ENCODE measurements around the gene SHISA8.

Gene SHISA8

DNA sequence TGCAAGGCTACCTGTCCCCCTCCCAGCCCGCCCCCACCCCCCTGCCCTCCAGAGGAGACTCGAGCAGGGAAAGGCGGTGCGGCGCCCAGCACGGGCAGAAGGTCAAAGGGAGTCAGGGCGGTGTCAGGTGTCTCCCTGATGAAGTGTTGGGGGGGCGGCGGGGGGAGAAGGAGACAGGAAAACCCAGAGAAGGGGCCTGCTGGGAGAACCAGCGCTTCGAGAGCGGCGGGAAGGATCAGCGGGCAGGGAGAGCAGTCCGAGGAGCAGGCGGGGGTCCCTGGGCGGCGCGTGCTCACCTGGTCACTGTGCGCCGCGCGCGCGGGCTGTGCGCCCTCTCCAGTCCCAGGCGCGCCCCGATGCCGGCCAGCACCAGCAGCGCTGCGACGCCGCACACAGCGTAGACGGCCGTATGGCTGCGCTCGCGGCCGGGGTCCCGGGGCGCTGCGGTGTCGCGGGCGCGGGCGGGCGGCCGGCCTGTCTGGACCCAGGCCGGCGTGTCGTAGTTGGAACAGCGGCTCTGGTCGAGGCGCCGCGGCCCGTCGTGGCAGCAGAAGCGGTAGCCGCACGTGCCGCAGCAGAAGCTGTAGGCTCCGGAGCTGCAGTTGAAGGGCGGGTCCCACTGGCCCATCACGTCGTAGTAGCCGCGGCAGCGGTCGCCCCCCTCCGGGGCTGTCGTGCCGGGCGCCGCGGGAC lies 886 bp downstream of the SHISA8 start:
- H3K27me3 Mint-ChIP-seq, result peaks cover 46 to 53% of the 10 kb centered on the region in 2 donors
- peaks cover 10 to 15% of the 10 kb centered on the region in 2 donors for H3K4me1 Mint-ChIP-seq (ENCODE audit: low read depth in 2 of 2)
- no peaks in the 10 kb centered on the region for H3K9me3 Mint-ChIP-seq
- H3K27ac Mint-ChIP-seq, result no peak overlapping the region
- no peak overlapping the region for H3K4me3 Mint-ChIP-seq
- no peak for ATAC-seq (replicated peaks)
- peaks cover 25% of the 10 kb centered on the region for H3K36me3 Mint-ChIP-seq (ENCODE audit: insufficient read depth)
- DNase-seq, result no peak

DNA sequence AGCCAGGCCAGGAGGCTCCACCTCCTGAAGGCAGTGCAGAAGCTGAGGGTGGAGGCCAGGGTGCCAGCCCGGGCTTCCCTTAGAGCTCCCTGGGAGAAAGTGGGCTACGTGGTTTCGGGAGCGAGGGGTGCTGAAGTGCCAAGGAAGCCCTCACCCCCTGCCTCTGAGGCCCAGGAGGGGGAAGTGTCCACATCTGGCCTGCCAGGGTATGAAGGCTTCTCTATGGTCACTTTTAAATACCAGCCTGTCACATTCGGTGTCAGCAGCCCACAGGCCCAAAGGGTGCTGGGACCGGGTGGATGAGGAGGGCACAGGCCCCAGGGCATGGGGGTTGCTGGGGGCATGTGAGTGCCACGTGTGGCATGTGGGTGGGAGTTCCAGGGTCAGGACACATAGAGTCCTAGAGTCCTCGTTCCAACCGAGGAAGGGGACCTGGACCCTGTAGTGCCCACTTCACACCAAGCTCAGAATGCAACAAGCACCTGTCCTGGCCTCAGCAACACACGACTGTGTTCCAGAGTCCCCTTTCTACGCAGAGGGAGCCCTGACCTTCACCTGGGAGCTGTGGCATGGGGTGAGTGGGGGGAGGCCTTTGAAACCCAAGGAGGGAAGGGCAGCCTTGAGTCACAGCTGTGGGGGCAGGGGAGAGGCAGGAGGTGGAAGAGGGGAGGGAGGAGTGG lies 1.7 kb downstream of the SHISA8 start:
- Mint-ChIP-seq H3K36me3 (ENCODE audit: insufficient read depth) (peaks cover 24% of the 10 kb centered on the region), H3K27ac (no peak overlapping the region), H3K9me3 (no peaks in the 10 kb centered on the region), H3K27me3 (peaks cover 46 to 53% of the 10 kb centered on the region in 2 donors), H3K4me3 (peak overlapping the region; percentile 44 to 64), H3K4me1 (ENCODE audit: low read depth in 2 of 2) (peaks cover 17 to 22% of the 10 kb centered on the region in 2 donors)
- no peak for ATAC-seq (replicated peaks)
- no peak for DNase-seq

DNA sequence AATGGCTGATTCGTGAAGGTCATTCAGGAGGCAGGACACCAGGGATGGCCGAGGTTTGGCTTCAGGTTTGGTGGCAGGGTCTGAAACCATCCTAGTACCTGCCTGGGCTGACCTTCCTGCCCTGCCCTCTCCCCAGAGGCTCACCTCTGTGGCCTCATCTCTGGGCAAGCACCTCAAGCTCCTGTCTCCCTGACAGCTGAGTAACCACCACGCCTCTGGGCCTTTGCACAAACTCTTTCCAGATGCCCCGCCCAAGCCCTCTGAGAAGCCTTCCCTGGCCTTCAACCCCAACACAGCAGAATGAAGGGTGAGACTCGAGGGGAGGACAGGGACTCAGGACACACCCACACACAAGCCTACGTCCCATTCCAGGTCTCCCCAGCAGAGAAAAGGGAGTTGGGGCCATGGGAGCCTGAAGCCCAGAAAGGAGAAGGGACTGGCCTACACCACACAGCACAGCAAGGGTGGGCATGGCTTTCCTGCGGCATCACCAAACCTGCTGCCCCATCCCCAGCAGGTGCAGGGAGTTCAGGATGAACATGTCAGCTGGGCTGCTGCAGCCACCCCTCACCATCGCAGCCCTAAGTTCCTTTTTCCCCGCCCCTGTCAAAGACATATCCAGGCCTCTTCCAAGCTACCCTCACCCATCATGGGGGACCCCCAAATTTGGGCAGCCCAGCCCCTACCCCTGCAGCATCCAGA lies 2.4 kb downstream of the SHISA8 start:
- peaks cover 46 to 52% of the 10 kb centered on the region in 2 donors for H3K27me3 Mint-ChIP-seq
- H3K27ac Mint-ChIP-seq, result no peak overlapping the region
- DNase-seq (no peak), ATAC-seq (replicated peaks) (no peak)
- peaks cover 17 to 26% of the 10 kb centered on the region in 2 donors for H3K4me1 Mint-ChIP-seq (ENCODE audit: low read depth in 2 of 2)
- peak overlapping the region in 1 of 2 donors; percentile 69 for H3K4me3 Mint-ChIP-seq
- no peaks in the 10 kb centered on the region for H3K9me3 Mint-ChIP-seq
- H3K36me3 Mint-ChIP-seq (ENCODE audit: insufficient read depth), result peaks cover 24% of the 10 kb centered on the region

DNA sequence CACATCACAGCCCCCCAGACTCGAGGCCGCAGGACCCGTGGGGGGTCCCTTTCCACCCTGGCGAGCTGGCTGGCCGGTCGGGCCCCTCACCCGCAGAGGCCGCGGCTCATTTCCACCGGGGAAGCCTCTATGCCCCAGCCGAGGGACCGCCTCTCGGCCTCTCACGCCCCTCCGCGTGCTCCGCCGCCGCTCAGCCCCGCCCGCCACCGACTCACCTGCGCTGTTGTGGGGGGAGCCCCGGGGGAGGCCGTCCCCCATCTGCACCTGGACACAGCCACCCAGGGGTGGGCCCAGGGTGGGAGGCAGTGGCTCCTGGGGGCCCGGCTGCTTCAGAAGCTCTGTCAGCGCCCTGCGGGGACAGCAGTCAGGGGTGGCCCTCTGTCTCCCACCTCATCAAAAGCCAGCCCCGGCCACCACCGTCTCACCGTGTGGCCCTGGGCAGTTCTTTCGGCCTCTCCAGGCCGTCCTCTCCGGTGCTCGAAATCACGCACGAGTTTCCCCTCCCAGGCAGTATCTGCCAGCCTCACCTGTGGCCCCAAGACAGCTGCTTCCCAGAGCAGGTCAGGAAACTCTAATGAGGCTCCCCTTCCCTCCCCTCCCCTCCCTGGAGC lies 3.8 kb downstream of the SHISA8 start:
- H3K27me3 Mint-ChIP-seq, result peaks cover 34 to 39% of the 10 kb centered on the region in 2 donors
- H3K9me3 Mint-ChIP-seq, result no peaks in the 10 kb centered on the region
- peak; percentile 23 for ATAC-seq (replicated peaks)
- no peak for DNase-seq
- no peak overlapping the region for H3K27ac Mint-ChIP-seq
- peaks cover 17 to 29% of the 10 kb centered on the region in 2 donors for H3K4me1 Mint-ChIP-seq (ENCODE audit: low read depth in 2 of 2)
- H3K4me3 Mint-ChIP-seq, result peak overlapping the region; percentile 63 to 69
- H3K36me3 Mint-ChIP-seq (ENCODE audit: insufficient read depth), result peaks cover 20% of the 10 kb centered on the region

DNA sequence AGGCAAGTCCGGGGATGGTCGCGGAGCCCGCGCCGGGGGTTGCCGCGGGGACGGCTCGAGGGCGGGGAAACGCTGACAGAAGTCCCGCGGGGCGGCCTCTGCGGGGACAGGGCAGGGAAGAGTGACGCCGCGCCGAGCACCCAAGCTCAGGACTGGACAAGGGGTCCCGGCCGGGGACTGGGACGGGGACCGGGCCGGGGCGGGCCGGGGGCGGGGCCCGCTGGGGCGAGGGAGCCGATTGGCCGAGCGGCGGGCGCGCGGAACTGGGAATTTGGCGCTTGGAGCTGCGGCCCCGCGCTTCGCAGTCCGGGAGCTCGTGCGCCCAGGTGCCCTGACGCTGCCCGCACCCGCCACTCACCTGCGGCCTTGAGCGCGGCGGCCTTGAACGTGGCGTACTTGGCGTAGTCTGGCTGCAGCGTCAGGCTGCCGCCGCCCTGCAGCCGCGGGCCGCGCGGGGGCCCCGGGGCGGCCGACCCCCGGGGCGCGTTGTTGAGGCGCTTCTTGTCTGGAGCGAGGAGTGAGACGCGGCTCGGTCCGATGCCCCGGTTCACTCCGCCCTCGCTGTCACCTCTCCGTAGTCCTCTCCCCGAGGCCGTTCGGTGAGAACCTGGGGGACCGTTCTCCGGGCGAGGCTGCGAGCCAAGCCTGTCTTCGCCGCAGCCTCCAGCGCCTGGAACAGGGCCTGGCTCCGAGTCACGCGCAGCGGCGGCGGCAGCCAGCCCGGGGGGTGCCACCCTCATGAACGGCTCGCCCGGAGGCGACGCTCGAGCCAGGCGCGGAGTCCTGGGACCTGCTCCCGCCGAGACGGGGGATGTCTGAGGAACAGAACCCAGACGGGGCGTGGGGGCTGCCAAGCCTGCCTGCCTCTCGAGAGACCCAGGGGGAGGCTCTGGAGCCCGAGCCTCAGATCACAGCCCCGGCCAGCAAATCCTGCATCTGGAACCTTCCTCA lies 4.5 kb downstream of the SHISA8 start:
- DNase-seq, result peak in 2 of 3 experiments; percentile 21 to 29

DNA sequence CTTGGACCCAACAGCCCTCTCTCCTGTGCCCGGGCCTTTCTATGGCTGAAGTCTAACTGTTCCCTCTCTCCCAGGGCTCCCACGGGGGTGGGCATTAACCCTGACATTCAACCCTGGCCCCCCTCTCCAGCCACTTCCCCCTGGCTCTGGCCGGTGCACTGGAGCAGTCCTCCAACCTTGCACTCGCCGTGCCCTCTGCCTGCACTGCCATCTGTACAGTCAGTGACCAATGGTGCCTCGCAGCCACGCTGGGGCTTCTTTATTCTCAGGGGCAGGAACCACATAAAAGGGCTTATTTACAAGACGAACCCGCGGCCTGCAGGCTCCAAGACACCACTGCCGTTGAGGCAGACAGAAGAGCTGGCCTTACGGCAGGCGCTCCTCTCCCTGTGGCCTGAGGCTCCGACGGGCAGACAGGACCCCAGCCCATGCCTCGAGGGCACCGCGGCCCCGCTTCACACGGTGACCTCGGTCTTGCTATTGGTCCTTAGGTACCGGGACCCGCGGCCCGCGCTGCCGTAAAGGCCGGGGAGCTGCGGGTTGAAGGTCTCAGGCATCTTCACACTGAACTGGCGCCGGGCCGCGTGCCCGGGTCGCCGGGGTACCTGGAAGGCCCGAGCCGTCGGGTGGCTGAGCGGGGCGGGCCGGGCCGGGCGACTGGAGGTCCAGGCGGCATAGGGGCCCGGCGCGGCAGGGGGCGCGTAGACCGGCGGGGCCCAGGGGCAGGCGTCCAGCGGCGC lies 5.4 kb downstream of the SHISA8 start:
- peaks cover 23% of the 10 kb centered on the region for H3K36me3 Mint-ChIP-seq (ENCODE audit: insufficient read depth)
- H3K9me3 Mint-ChIP-seq, result no peaks in the 10 kb centered on the region
- peak overlapping the region; percentile 49 to 56 for H3K27ac Mint-ChIP-seq

More for the DNA sequence above, 4.5 kb downstream of the SHISA8 start:
- Mint-ChIP-seq H3K4me1 (ENCODE audit: low read depth in 2 of 2) (peaks cover 17 to 31% of the 10 kb centered on the region in 2 donors), H3K4me3 (peak overlapping the region; percentile 29 to 50), H3K27ac (no peak overlapping the region), H3K27me3 (peaks cover 27 to 31% of the 10 kb centered on the region in 2 donors), H3K36me3 (ENCODE audit: insufficient read depth) (peaks cover 20% of the 10 kb centered on the region), H3K9me3 (no peaks in the 10 kb centered on the region)
- ATAC-seq (replicated peaks), result peak; percentile 46

DNA sequence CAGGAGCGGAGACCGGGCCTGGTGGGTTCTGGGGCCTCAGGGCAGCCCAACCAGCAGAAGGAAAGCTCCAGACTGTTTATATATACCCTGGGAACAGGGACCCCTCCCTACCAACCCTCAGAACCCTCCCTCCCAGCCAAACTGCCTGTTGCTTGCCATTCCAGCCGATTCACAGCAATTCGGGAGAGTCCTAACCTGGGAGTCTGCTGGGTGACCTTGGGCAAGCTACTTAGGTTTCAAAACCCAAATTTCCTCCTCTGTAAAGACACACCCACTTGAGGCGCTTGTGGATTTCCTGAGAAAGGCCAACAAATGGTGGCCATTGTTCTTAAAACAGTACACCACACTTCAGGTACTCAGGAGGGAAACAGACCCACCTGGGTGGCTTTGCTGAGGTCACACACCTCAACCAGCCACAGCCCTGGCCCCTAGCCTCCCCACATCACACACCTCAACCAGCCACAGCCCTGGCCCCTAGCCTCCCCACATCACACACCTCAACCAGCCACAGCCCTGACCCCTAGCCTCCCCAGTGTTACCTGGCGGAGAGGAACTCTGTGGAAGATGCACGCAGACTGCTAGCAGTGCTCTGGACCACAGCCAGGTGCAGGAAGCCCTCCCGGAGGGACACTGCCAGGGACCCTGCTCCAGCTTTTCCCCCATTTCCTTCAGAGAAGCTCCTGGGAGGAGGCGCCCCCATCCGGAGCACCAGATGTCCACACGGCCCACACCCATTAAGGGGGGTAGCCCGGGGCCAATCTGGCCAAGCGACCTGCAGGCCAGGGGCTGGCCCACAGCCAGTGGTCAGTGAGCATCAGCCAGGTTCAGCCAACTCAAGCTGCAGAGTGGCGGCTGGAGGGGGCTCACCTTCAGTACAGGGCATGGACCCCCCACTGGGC lies 6.2 kb downstream of the SHISA8 start:
- H3K4me3 Mint-ChIP-seq, result peak overlapping the region; percentile 65 to 76
- H3K4me1 Mint-ChIP-seq (ENCODE audit: low read depth in 2 of 2), result peaks cover 17 to 31% of the 10 kb centered on the region in 2 donors
- DNase-seq (no peak), ATAC-seq (replicated peaks) (peak; percentile 59)
- H3K9me3 Mint-ChIP-seq, result no peaks in the 10 kb centered on the region
- H3K27ac Mint-ChIP-seq, result peak overlapping the region; percentile 13 to 49
- H3K27me3 Mint-ChIP-seq, result peaks cover 25 to 28% of the 10 kb centered on the region in 2 donors
- peaks cover 24% of the 10 kb centered on the region for H3K36me3 Mint-ChIP-seq (ENCODE audit: insufficient read depth)

More for the DNA sequence above, 5.4 kb downstream of the SHISA8 start:
- H3K27me3 Mint-ChIP-seq, result peaks cover 25 to 29% of the 10 kb centered on the region in 2 donors
- DNase-seq, result no peak
- H3K4me3 Mint-ChIP-seq, result peak overlapping the region; percentile 50 to 76
- peaks cover 17 to 31% of the 10 kb centered on the region in 2 donors for H3K4me1 Mint-ChIP-seq (ENCODE audit: low read depth in 2 of 2)
- no peak for ATAC-seq (replicated peaks)

DNA sequence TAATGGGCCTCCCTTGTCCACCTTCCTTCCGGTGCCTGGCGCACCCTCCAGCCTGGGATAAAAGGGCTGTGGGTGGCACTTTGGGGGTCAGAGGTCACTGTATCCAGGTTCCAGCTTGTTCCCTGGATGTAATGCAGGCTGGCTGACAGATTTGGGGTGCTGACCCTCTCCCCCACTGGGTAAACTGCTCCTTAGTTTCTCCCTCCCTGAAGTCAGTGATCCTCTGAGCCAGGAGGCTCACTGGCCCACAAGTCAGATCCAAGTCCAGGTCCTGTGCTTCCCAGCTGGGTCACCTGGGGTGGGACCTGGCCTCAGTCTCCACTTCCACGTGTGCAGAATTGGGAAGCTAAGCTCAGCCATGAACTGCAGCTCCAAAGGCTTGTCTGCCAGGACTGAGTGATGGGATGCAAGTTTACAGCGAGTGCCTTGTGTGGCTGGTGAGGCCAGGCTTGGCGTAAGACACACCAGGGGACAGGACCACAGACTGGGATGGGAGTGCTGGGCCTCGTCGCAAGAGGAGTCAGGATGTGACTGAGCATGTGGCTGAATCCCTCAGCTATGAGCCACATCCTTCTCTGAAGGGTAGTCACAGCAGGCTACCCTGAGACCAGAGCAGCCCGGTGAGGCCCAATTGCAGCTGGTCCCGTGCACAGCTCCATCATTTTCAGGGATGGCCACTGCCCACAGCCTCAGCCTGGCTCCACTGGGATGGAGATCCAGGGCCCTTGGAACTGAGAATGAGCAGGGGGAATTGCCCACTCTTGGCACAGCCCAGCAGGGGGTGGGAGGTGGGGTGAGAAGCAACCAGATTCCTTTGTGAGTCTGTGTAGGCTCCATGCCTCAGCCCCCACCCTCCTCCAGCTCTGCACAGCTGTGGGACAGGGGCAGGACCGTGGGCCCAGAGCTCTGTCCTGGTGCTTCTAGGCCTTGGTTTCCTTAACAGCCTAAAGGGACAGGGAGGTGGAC lies 7.2 kb downstream of the SHISA8 start:
- no peak for DNase-seq
- no peak for ATAC-seq (replicated peaks)
- Mint-ChIP-seq H3K27me3 (peaks cover 16 to 19% of the 10 kb centered on the region in 2 donors), H3K36me3 (ENCODE audit: insufficient read depth) (peaks cover 25% of the 10 kb centered on the region), H3K4me1 (ENCODE audit: low read depth in 2 of 2) (peaks cover 17 to 27% of the 10 kb centered on the region in 2 donors), H3K27ac (peak overlapping the region; percentile 13 to 49), H3K9me3 (no peaks in the 10 kb centered on the region), H3K4me3 (peak overlapping the region; percentile 65 to 76)

DNA sequence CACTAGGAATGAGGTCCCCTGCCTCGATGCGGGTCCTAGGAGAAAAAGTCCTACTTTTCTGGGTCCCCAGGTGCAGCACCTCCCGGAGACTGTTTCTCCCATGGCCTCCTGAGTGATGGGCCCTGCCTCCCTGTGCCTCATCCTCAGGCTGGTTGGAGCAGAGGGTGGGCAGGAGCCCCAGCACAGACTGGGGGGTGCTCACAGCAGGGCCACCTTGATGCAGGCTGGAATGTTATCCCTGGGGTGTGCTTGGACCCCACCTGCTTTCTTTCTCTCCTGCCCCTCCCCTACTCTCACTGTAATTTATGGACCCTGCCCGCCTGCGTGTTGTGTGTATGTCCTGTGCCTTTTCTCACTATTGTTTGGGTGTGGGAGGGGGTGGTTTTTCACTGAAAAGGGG lies 8.1 kb downstream of the SHISA8 start:
- H3K9me3 Mint-ChIP-seq, result no peaks in the 10 kb centered on the region
- H3K27ac Mint-ChIP-seq, result peak overlapping the region in 1 of 2 donors; percentile 49

DNA sequence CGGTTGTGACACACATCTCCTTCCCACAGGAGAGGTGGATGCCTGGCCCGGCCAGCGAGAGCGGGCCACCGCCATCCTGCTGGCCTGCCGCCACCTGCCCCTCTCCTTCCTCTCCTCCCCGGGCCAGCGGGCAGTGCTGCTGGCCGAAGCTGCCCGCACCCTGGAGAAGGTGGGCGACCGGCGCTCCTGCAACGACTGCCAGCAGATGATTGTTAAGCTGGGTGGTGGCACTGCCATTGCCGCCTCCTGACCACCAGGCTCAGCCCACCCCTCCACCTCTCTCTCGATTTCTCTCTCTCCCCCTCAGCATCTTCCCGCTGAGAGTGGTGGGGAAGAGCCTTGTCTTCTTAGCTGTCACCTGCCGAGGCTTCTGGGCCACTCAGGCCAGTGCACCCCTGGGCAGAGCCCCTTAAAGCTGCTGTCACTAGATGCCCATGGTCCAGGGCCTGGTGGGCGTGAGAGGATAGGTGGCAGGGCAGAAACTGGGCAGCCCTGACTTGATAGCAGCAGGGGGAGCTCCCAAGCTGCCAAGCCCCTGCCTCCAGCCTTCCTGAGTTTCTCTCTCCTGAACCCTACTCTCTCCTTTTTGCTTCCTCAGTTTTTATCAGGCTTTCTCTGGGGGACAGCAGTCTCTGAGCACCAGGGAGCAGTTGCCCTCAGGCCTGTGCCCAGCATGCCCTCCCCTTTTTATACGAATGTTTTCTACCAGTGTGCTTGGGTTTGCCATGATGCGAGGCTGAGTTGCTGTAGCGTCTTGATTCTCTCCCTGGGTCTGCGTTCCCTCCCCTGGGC lies 9.3 kb downstream of the SHISA8 start:
- Mint-ChIP-seq H3K4me1 (ENCODE audit: low read depth in 2 of 2) (peaks cover 10 to 22% of the 10 kb centered on the region in 2 donors), H3K27me3 (no peaks in the 10 kb centered on the region), H3K4me3 (no peak overlapping the region), H3K27ac (peak overlapping the region in 1 of 2 donors; percentile 87), H3K9me3 (no peaks in the 10 kb centered on the region), H3K36me3 (ENCODE audit: insufficient read depth) (peaks cover 30% of the 10 kb centered on the region)
- no peak for DNase-seq
- ATAC-seq (replicated peaks), result no peak

More for the DNA sequence above, 8.1 kb downstream of the SHISA8 start:
- Mint-ChIP-seq H3K4me1 (ENCODE audit: low read depth in 2 of 2) (peaks cover 17 to 27% of the 10 kb centered on the region in 2 donors), H3K4me3 (no peak overlapping the region), H3K27me3 (peaks cover 7 to 10% of the 10 kb centered on the region in 2 donors), H3K36me3 (ENCODE audit: insufficient read depth) (peaks cover 30% of the 10 kb centered on the region)
- no peak for ATAC-seq (replicated peaks)
- no peak for DNase-seq
